HepG2 (cell line): Measurements from ENCODE around the gene HEPH. TPM values are rescaled to one million over a fixed set of nuclear protein-coding genes. Genes with fewer than 3 reads are reported as not detected.

Source experiments
- ATAC-seq: fragments of 200-7000 bp; cut with Tn5 transposase; 3 replicates; pipeline ENCODE4 v1.9.1; 2020; ENCODE audit warnings: mild to moderate bottlenecking, moderate library complexity
- BruUV-seq: library from RNA; stranded (reverse); fragments of 400-500 nt; replicated peaks from 2 replicates; lab custom pipeline; 2021; lab: Mats Ljungman, UMichigan
- CTCF ChIA-PET: fragments of 300-600 bp; formaldehyde crosslinking; extraction: SDS; loops from one replicate; lab custom pipeline; 2021; ENCODE audit warnings: low total read pairs, inconsistent platforms, low intra/inter-chr PET ratio; lab: Yijun Ruan, JAX
- POLR2A ChIA-PET: fragments of 350-600 bp; sonication (Branson Sonifier 250); formaldehyde crosslinking; loops from one replicate; lab custom pipeline; 2020; ENCODE audit warnings: antibody characterized with exemption, inconsistent platforms; lab: Yijun Ruan, JAX
- DNase-seq: peaks from one replicate; pipeline ENCODE4 v3.0.0-alpha.2; 2015; ENCODE audit warnings: low spot score
- FAIRE-seq: peaks from 3 replicates; lab custom pipeline; 2011; peaks lifted over from hg19 to GRCh38; lab: Jason Lieb, UNC
- H2AFZ ChIP-seq: one replicate; pipeline ENCODE4 v1.6.1; 2011; ENCODE audit warnings: low read length, inconsistent platforms
- H3K27ac ChIP-seq: fragments of 300-600 bp; 3 replicates; pipeline ENCODE4 v1.8.0; 2011; ENCODE audit warnings: mixed run types, mild to moderate bottlenecking, mixed read lengths, low read length, inconsistent platforms; ENCODE audit not compliant: insufficient read depth; ENCODE audit errors: extremely low read length
- H3K27me3 ChIP-seq, 2 experiments: fragments of 200-600 bp in 1 of 2; 2 replicates in 1 of 2; 3 replicates in 1 of 2; pipeline versions ENCODE4 v1.6.0 to v1.8.0; 2011; ENCODE audit warnings: low read length in 2 of 2, mild to moderate bottlenecking in 2 of 2, moderate library complexity in 2 of 2, inconsistent platforms in 1 of 2; ENCODE audit not compliant: insufficient read depth in 2 of 2, control insufficient read depth in 1 of 2
- H3K36me3 ChIP-seq, 2 experiments: fragments of 200-600 bp in 1 of 2; replicated peaks in 1 of 2; 2 replicates in 1 of 2; 3 replicates in 1 of 2; pipeline versions ENCODE4 v1.5.1 to v1.8.0; 2011; ENCODE audit warnings: low read length in 2 of 2, inconsistent platforms in 1 of 2; ENCODE audit not compliant: insufficient read depth in 2 of 2, control insufficient read depth in 1 of 2
- H3K4me1 ChIP-seq: 2 replicates; pipeline ENCODE4 v1.5.1; 2012; ENCODE audit warnings: low read length, inconsistent platforms; ENCODE audit not compliant: insufficient read depth
- H3K4me2 ChIP-seq: 2 replicates; pipeline ENCODE4 v1.6.0; 2011; ENCODE audit warnings: low read depth, low read length, inconsistent platforms
- H3K4me3 ChIP-seq, 3 experiments: fragments of 200-600 bp in 1 of 3; sonication (generic), shearing (Covaris generic) in 1 of 3; replicated peaks in 1 of 3; 2 replicates each; pipeline ENCODE4 v1.5.1; 2011 to 2016; ENCODE audit warnings: low read length in 3 of 3, inconsistent platforms in 2 of 3, low read depth in 2 of 3, mild to moderate bottlenecking in 2 of 3, control low read depth in 1 of 3, mixed read lengths in 1 of 3; ENCODE audit not compliant: insufficient read depth in 1 of 3
- H3K79me2 ChIP-seq: one replicate; pipeline ENCODE4 v1.6.1; 2011; ENCODE audit warnings: low read length, inconsistent platforms; ENCODE audit not compliant: insufficient read depth
- H3K9ac ChIP-seq: 2 replicates; pipeline ENCODE4 v1.6.0; 2011; ENCODE audit warnings: mild to moderate bottlenecking, low read depth, low read length, inconsistent platforms; ENCODE audit not compliant: insufficient read depth
- H3K9me3 ChIP-seq: 2 replicates; pipeline ENCODE4 v1.5.1; 2012; ENCODE audit warnings: mild to moderate bottlenecking, low read length
- H4K20me1 ChIP-seq: 2 replicates; pipeline ENCODE4 v1.6.0; 2011; ENCODE audit warnings: inconsistent platforms, mild to moderate bottlenecking, low read length, moderate library complexity; ENCODE audit not compliant: insufficient read depth
- GZF1 ChIP-seq: sonication (generic); formaldehyde crosslinking; IDR thresholded peaks from 2 replicates; pipeline ENCODE4 v1.5.1; 2020; ENCODE audit warnings: mild to moderate bottlenecking, missing genetic modification reagents
- MAFK ChIP-seq, 2 experiments: IDR thresholded peaks in 1 of 2; conservative IDR thresholded peaks in 1 of 2; 2 replicates each; pipeline ENCODE4 v1.6.1; 2011; ENCODE audit warnings: improper control_type of control experiment in 2 of 2, low read length in 2 of 2
- RBM22 ChIP-seq: fragments of 200-400 bp; formaldehyde crosslinking; optimal IDR thresholded peaks from 2 replicates; pipeline ENCODE3; 2017; ENCODE audit warnings: mild to moderate bottlenecking, low read length, moderate library complexity
- SP1 ChIP-seq, 2 experiments: fragments of 450-650 bp in 1 of 2; sonication (generic) in 1 of 2; formaldehyde crosslinking in 1 of 2; IDR thresholded peaks; 2 replicates each; pipeline versions ENCODE4 v1.4.0 to v1.6.1; 2016 to 2020; ENCODE audit warnings: missing genetic modification reagents in 1 of 2
- ZNF430 ChIP-seq: sonication (generic); formaldehyde crosslinking; IDR thresholded peaks from 2 replicates; pipeline ENCODE4 v1.9.0; 2021; ENCODE audit warnings: mild to moderate bottlenecking, missing genetic modification reagents
- WGBS: methylation state at CpG from one replicate; pipeline ENCODE4 v1.1.6; 2017; ENCODE audit warnings: low lambda C conversion rate; 5-methylcytosine and 5-hydroxymethylcytosine counted together
- in situ Hi-C: cut with HindIII; loops from 2 replicates; pipeline ENCODE4 v1.10.0; 2017; ENCODE audit warnings: low pct_unique_long_range_greater_than_20kb; ENCODE audit not compliant: extremely low pct_ligation_motif_present
- intact Hi-C: fragments of 100-400 bp; cut with micrococcal nuclease; formaldehyde crosslinking; loops from one replicate; pipeline ENCODE4 v1.10.0; 2022; ENCODE audit not compliant: unreplicated experiment
- polyA plus RNA-seq, 8 experiments: library from polyadenylated mRNA; depleted of rRNA in 3 of 8; stranded (reverse) in 7 of 8; unstranded in 1 of 8; fragments of >200 nt; fragmentation: Illumina TruSeq in 4 of 8; extraction: Trizol in 4 of 8; gene quantifications; 2 replicates each; pipeline versions ENCODE4 v1.2.1 to v1.2.3, GENCODE V29; 2011 to 2016; ENCODE audit warnings: low read depth in 4 of 8, missing spikeins in 1 of 8, mixed read lengths in 1 of 8; ENCODE audit not compliant: insufficient read depth in 1 of 8
- total RNA-seq, 5 experiments: library from RNA; depleted of rRNA; stranded (reverse); fragments of >200 nt; fragmentation: Illumina TruSeq; extraction: Trizol; gene quantifications; 2 replicates each; pipeline ENCODE4 v1.2.3, GENCODE V29; 2016; ENCODE audit warnings: low read depth in 1 of 5

HEPH gene
- total and polyA plus RNA-seq, 2 of the 13 experiments (the other 11 are each of a cell fraction or from before 2014, with no cell fraction given), result not detected

- Histone ChIP-seq H3K9me3 (no peaks in the 10 kb centered on the region), H3K4me2 (no peak overlapping the region), H3K27me3 (no peaks in the 10 kb centered on the region), H3K4me1 (no peaks in the 10 kb centered on the region), H3K36me3 (no peaks in the 10 kb centered on the region), H3K4me3 (no peak overlapping the region), H3K27ac (no peak overlapping the region), H4K20me1 (no peaks in the 10 kb centered on the region), H3K9ac (no peak overlapping the region), H3K79me2 (no peaks in the 10 kb centered on the region), H2AFZ (no peak overlapping the region)
- ChIA-PET POLR2A (no interaction called here), CTCF (no interaction called here)
- DNase-seq (no peak), FAIRE-seq (no peak), ATAC-seq (no peak)
- intact Hi-C loops (no loop called here), in situ Hi-C loops (no loop called here)
- BruUV-seq, result no TSS peak
- 7% methylated on average over 3 of the region's 3 CpGs for WGBS
- TF ChIP-seq ZNF430 (CRISPR knock-in tag), result no peak
These were observed 423 bp downstream of the HEPH start for GRCh38 chrX:66164470-66164869.

- ChIA-PET CTCF (no interaction called here), POLR2A (no interaction called here)
- no peaks in the 10 kb centered on the region for H3K27me3 ChIP-seq
- no peak for ATAC-seq
- H3K36me3 ChIP-seq, result no peaks in the 10 kb centered on the region
- H3K4me2 ChIP-seq, result no peak overlapping the region
- no peaks in the 10 kb centered on the region for H4K20me1 ChIP-seq
- intact Hi-C loops, result no loop called here
- H3K9me3 ChIP-seq, result no peaks in the 10 kb centered on the region
- H3K4me1 ChIP-seq, result no peaks in the 10 kb centered on the region
- H3K4me3 ChIP-seq, result no peak overlapping the region
- WGBS, result 3% methylated on average over 2 of the region's 2 CpGs
- H3K9ac ChIP-seq, result no peak overlapping the region
- TF ChIP-seq GZF1 (CRISPR knock-in tag) (no peak), MAFK (conservative IDR thresholded peaks at IDR 0.05 in 1 of 2, IDR thresholded peaks at IDR 0.05 in 1 of 2; ENCODE audit: low read length in 2 of 2) (peak in 1 of 2 experiments; percentile 48; a peak in 1 of 4 replicates), RBM22 (no peak), SP1 (IDR thresholded peaks at IDR 0.05) (no peak), SP1 (CRISPR knock-in tag; IDR thresholded peaks at IDR 0.05) (no peak)
- TF ChIP-seq, all 625 proteins: peak for 1
- in situ Hi-C loops, result no loop called here
- Histone ChIP-seq H3K79me2 (no peaks in the 10 kb centered on the region), H2AFZ (no peak overlapping the region), H3K27ac (no peak overlapping the region)
- no peak for DNase-seq
- no peak for FAIRE-seq
- no TSS peak for BruUV-seq
These were observed 884 bp downstream of the HEPH start for GRCh38 chrX:66164931-66165330.
